Ureter (tissue), 1 donor: ENCODE measurements around the gene INPP5A. TPM values are rescaled to one million over a fixed set of nuclear protein-coding genes. Genes with fewer than 3 reads are reported as not detected.

Source experiments
- DNase-seq: peaks from one replicate; pipeline ENCODE4 v3.0.0-alpha.2; 2020; ENCODE audit warnings: low spot score
- total RNA-seq: library from RNA; stranded (reverse); gene quantifications from one replicate; pipeline ENCODE4 v1.2.4, GENCODE V29; 2023
- donor health status: DM: yes; HTN: yes; CAD: no.

INPP5A gene
- total RNA-seq, 1 donor from 2014 or later: 63.5 TPM

- DNase-seq: no peak
These were observed 118.9 kb downstream of the INPP5A start for GRCh38 chr10:132656283-132657126.

GRCh38 chr10:132657127-132657706, 119.6 kb downstream of the INPP5A start:
- DNase-seq: no peak

GRCh38 chr10:132657748-132658147, 120.2 kb downstream of the INPP5A start:
- DNase-seq: no peak

GRCh38 chr10:132658546-132659205, 121.1 kb downstream of the INPP5A start:
- DNase-seq: no peak

GRCh38 chr10:132659206-132660091, 121.9 kb downstream of the INPP5A start:
- DNase-seq: no peak

- no peak for DNase-seq
These were observed 122.8 kb downstream of the INPP5A start for GRCh38 chr10:132660385-132660784.

- no peak for DNase-seq
These were observed 124.8 kb downstream of the INPP5A start for GRCh38 chr10:132662186-132662920.

GRCh38 chr10:132663666-132664365, 126.2 kb downstream of the INPP5A start:
- no peak for DNase-seq

GRCh38 chr10:132664407-132664806, 126.8 kb downstream of the INPP5A start:
- no peak for DNase-seq

- DNase-seq: no peak
These were observed 127.3 kb downstream of the INPP5A start for GRCh38 chr10:132664883-132665282.

- DNase-seq: no peak
These were observed 128.5 kb downstream of the INPP5A start for GRCh38 chr10:132665946-132666704.

- no peak for DNase-seq
These were observed 129.2 kb downstream of the INPP5A start for GRCh38 chr10:132666705-132667341.

- no peak for DNase-seq
These were observed 129.9 kb downstream of the INPP5A start for GRCh38 chr10:132667342-132668047.

GRCh38 chr10:132668048-132668394, 130.4 kb downstream of the INPP5A start:
- DNase-seq: no peak

GRCh38 chr10:132669208-132669861, 131.7 kb downstream of the INPP5A start:
- DNase-seq: no peak

GRCh38 chr10:132670546-132671227, 133.1 kb downstream of the INPP5A start:
- DNase-seq: no peak
